ENCODE results near the gene CHIT1.

DNA sequence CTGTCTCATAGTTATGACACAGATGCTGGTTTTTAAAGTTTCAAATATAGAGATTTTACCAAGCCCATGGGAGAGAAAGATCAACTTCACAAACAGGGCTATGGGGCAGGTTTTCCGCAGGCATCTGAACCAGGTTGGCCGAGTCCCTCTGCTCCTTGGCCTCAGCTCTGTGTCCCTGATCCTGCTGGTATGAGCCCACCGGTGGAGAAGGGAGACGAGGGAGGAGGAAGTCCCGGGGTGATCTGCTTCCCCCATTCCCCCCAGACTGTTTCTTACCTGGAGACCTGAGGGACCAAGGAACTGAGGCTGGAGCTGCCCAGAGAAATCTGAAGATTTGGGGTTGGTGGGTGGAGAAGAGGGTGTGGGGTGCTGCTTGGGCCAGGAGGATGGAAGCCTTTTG, 46.9 kb upstream of the CHIT1 start:
- TF ChIP-seq, protein P1, sequence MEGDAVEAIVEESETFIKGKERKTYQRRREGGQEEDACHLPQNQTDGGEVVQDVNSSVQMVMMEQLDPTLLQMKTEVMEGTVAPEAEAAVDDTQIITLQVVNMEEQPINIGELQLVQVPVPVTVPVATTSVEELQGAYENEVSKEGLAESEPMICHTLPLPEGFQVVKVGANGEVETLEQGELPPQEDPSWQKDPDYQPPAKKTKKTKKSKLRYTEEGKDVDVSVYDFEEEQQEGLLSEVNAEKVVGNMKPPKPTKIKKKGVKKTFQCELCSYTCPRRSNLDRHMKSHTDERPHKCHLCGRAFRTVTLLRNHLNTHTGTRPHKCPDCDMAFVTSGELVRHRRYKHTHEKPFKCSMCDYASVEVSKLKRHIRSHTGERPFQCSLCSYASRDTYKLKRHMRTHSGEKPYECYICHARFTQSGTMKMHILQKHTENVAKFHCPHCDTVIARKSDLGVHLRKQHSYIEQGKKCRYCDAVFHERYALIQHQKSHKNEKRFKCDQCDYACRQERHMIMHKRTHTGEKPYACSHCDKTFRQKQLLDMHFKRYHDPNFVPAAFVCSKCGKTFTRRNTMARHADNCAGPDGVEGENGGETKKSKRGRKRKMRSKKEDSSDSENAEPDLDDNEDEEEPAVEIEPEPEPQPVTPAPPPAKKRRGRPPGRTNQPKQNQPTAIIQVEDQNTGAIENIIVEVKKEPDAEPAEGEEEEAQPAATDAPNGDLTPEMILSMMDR (IDR thresholded peaks at IDR 0.05 in 8 of 11, conservative IDR thresholded peaks at IDR 0.05 in 3 of 11), result no peak
- TF ChIP-seq POLR2A (IDR thresholded peaks at IDR 0.05), result no peak
